Measurements from ENCODE around the gene GNPAT.

Gene GNPAT

GRCh38 chr1:231240883-231241735 lies at the start of gene GNPAT:
Gene GNPAT (plus strand): TSS chr1:231241212. CDS start chr1:231241379, 167 bp downstream.
- H3K4me3 ChIP-seq (ENCODE audit: low read depth, low read length): peak within 1 kb of the TSS; percentile 67
- in situ Hi-C loops (cut with HindIII; ENCODE audit: low sequenced_read_pairs): no loop called here

DNA sequence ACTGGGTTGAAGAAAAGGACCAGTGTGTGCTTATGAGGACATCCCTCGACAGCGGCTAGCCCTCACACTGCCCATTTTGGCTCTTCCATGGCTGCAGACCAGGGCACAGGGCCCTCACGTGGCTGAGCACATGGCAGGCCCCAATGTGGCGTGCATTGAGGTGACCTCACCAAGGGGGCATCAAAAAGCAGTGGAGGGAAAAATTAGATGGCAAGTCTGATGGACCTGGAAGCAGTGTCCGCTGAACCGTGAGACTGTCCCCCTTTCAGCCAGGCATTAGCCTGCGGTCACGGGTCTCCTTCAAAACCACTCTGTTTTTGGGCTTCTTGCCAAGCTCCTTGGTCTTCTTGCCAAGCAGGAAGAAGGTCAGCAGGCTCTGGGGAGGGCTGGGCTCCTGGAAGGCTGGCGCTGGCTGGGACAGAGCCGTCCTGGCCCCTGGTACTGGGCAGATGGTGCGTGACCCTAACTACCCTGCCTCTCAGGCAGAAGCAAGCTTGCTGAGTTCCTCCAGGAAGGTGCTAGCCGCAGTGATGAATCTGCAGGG lies 48.3 kb upstream of the GNPAT start:
- no peak overlapping the region for H3K4me3 ChIP-seq (ENCODE audit: low read depth, low read length)
- DNase-seq (ENCODE audit: low read depth): peak; percentile 49
- TF ChIP-seq CTCF (IDR thresholded peaks at IDR 0.05; ENCODE audit: low read depth, low read length, missing control alignments): no peak
- in situ Hi-C loops (cut with HindIII; ENCODE audit: low sequenced_read_pairs): no loop called here

More at GRCh38 chr1:231240883-231241735, at the start of gene GNPAT:
- DNase-seq (ENCODE audit: low read depth): peak; percentile 48
- no peak for TF ChIP-seq CTCF (IDR thresholded peaks at IDR 0.05; ENCODE audit: low read depth, low read length, missing control alignments)

GRCh38 chr1:231193710-231194340 lies 47.2 kb upstream of the GNPAT start:
- in situ Hi-C loops (cut with HindIII; ENCODE audit: low sequenced_read_pairs): no loop called here
- no peak for DNase-seq (ENCODE audit: low read depth)

DNA sequence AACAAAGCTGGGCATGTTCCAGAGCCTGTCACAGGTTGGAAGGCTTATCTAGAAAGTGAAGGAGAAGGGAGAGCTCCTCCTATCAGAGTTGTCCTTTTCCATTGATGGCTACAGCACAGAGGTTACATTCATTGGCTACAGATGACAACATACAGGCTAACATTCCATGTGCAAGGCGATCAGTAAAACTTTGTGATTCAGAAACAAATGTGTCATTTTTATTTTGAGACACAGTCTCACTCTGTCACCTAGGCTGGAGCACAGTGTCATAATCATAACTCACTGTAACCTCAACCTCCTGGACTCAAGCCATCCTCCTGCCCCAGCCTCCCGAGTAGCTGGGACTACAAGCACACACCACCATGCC lies 46.6 kb upstream of the GNPAT start:
- no peak for TF ChIP-seq CTCF (IDR thresholded peaks at IDR 0.05; ENCODE audit: low read depth, low read length, missing control alignments)
- no peak for DNase-seq (ENCODE audit: low read depth)
- in situ Hi-C loops (cut with HindIII; ENCODE audit: low sequenced_read_pairs): no loop called here
- H3K4me3 ChIP-seq (ENCODE audit: low read depth, low read length): no peak overlapping the region

More at GRCh38 chr1:231193710-231194340, 47.2 kb upstream of the GNPAT start:
- TF ChIP-seq CTCF (IDR thresholded peaks at IDR 0.05; ENCODE audit: low read depth, low read length, missing control alignments): no peak
- no peak overlapping the region for H3K4me3 ChIP-seq (ENCODE audit: low read depth, low read length)

GRCh38 chr1:231194843-231195516 lies 46.0 kb upstream of the GNPAT start:
- no peak for TF ChIP-seq CTCF (IDR thresholded peaks at IDR 0.05; ENCODE audit: low read depth, low read length, missing control alignments)
- in situ Hi-C loops (cut with HindIII; ENCODE audit: low sequenced_read_pairs): loop anchor here (5.0 kb wide), 1 partner anchor 43 kb away; no protein-coding TSS in a partner anchor
- no peak overlapping the region for H3K4me3 ChIP-seq (ENCODE audit: low read depth, low read length)
- no peak for DNase-seq (ENCODE audit: low read depth)

GRCh38 chr1:231196307-231196706 lies 44.7 kb upstream of the GNPAT start:
- in situ Hi-C loops (cut with HindIII; ENCODE audit: low sequenced_read_pairs): loop anchor here (5.0 kb wide), 1 partner anchor 44 kb away; no protein-coding TSS in a partner anchor
- H3K4me3 ChIP-seq (ENCODE audit: low read depth, low read length): no peak overlapping the region
- no peak for TF ChIP-seq CTCF (IDR thresholded peaks at IDR 0.05; ENCODE audit: low read depth, low read length, missing control alignments)
- no peak for DNase-seq (ENCODE audit: low read depth)
